IPS-NIHi7 (cell line): ENCODE measurements around the gene CERS6.
"Not testable (repeated sequence)": the region's sequence is repeated elsewhere in the genome, so short reads cannot be mapped to it uniquely, and the experiment has no call there.

Experiments
- DNase-seq: peaks from one replicate; pipeline ENCODE4 v3.0.0; 2012; ENCODE audit warnings: mixed read lengths; ENCODE audit errors: extremely low spot score

CERS6 gene

DNA sequence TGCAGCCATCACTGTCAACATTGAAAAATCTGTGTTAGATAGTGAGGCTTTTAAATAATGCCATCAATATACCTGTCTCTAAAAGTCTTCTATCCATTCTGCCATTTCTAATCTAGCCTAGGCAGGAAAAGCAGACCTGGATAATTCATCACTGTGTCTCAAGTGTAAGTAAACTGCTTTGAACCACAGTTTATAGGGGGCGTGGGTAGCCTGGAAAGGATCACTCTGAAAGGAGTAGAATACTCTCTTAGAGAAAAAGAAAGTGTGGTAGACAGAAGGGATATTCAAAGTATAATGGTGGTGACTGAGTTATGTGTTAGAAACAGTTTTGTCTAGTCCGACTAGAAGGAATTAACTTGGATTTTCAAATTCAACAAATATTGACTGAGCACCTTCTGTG is 40.8 kb downstream of the CERS6 start:
- DNase-seq: no peak

DNA sequence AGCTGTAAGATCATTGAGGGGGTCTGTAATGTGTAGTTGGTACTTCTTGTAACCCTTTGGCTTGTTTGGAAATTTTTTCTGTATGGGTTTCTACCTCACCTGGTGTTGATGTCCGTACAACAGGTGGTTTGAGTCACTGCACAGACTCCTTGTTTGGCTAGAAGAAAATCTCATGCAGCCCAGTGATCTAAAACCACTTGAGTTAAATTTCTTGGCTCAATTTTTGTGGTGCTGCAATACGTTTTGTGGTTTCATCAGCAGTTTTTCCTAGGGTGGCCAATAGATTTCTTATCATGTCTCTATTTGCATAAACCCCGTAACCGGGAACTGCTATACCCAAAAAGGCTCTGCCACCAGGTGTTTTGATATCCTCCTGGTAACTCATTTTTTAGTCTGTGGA is 43.4 kb downstream of the CERS6 start:
- no peak for DNase-seq

DNA sequence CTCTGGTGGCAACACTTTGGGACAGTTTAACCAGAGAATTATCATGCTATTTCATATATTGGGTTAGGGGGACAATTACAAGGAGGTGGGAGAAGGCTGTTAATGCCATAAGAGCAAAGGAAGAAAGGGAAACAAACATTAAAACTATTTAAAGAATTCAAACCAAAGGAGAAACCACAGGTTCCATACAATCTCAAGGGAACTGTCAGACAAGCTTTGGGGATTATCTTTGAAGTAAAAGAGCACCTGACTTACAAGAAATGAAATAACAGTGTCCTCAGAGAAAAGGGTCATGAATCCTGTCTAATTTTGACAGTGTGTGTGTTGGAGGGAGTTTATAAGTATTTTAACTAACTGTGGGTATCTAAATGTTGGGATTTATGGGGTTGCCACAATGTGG is 44.4 kb downstream of the CERS6 start:
- DNase-seq: no peak

DNA sequence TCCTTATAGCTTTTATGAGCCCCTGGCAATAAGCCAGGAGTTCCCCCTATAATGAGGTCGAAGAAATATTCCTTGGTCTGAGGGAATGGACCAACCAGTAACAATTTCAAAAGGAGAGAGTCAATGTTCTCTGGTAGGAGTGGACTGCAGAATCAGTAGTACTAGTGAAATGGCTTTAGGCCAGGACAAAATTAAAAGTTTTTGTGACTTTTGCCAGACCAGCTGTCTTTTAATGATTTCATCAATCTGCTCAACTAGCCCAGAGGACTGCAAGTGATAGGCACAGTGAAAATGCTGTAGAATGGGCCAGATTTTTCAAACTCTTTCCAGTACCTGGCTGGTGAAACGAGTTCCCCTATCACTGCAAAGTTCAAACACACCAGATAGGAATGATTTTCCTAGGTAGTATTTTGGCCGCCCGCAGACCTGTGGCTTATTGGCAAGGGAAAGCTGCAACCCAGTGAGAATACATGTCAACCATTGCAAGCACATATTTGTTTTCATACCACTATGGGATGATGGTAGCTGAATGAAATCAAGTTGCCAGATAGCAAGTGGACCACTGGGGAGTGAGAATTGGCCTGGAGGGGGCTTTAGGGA is 45.5 kb downstream of the CERS6 start:
- DNase-seq: no peak

DNA sequence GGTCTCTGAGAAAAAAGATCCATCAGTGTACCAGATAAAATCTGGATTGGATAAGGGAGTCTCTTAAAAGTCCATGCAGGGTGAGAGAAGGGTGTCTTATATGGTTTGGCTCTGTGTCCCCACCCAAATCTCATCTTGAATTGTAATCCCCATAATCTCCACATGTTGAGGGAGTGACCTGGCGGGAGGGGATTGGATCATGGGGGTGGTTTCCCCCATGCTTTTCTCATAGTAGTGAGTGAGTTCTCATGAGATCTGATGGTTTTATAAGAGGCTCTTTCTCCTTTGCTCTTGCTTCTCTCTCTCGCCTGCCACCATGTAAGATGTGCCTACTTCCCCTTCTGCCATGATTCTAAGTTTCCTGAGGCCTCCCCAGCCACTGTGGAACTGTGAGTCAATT is 46.8 kb downstream of the CERS6 start:
- DNase-seq: not testable (repeated sequence)

DNA sequence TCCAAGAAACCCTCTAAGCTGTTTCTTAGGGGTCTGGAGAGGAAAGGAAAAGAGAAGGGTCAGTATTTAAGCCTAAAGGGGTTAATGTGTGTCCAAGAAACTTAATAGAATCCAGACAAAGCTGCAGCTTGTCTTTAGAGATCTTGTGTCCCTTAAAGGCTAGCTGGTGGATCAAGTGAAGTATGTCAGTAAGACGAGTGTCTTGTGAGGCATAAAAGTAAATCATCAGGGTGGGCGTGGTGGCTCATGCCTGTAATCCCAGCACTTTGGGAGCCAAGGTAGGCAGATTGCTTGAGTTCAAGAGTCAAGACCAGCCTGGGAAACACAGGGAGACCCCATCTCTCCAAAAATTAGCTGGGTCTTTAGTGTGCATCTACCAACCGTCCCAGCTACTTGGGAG is 47.8 kb downstream of the CERS6 start:
- no peak for DNase-seq

DNA sequence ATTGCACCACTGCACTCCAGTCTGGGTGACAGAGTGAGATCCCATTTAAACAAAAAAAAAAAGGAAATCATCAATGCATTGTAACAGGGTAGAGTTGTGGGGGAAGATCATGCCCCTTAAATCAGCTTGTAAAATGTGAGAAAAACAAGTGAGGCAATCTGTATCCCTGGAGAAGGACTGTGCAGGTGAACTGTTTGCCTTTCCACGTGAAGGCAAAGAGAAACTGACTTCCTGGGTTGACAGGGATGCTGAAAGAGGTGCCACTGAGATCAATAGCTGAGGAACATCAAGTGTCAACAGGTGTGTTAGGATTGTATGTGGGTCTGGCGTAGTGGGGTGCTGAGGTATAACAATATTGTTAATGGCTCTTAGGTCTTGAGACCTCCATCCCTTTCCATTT is 48.3 kb downstream of the CERS6 start:
- DNase-seq: no peak

DNA sequence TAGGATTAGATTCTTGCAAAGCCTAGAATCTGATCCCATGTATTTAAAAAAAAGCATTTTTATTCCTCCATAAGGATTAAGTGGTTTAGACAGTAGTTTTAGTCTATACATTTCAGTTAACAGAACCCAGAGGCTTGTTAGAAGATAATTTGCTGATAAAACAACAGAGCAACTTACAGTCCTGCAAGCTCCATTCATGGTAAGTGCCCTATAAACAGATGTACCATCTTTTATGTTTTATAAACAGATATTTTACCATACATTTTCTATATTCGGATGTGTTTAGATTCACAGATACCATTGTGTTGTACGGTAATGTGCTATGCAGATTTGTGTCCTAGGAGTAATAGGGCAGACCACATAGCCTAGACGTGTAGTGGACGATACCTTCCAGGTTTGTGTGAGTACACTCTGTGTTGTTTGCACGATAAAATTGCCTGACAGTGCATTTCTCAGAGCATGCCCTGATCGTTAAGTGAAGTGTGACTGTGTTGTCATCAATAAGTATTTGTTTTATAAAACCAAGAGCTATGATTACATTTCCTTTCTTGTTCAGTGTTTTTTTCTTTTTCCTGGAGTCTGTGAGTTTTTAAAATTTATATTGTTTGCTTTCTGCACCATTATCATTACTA is 54.2 kb downstream of the CERS6 start:
- no peak for DNase-seq

DNA sequence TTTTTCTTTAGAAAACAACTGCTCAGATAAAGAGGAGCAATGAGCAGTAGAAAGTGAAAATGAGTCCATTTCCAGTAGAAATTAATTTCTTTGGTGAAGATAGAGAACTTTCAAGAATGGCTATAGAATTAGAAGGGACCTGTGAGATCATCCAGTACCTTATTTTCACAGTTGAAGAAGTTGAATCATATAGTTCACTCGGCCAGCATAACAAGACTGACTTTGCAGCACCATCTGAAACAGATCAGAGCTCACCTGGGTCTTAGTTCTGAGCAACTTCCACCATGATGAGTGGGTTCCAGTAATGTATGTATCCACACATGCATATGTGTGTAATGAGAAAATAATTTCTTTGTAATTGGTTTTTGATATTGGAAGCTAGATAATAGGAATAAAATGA is 58.6 kb downstream of the CERS6 start:
- no peak for DNase-seq

DNA sequence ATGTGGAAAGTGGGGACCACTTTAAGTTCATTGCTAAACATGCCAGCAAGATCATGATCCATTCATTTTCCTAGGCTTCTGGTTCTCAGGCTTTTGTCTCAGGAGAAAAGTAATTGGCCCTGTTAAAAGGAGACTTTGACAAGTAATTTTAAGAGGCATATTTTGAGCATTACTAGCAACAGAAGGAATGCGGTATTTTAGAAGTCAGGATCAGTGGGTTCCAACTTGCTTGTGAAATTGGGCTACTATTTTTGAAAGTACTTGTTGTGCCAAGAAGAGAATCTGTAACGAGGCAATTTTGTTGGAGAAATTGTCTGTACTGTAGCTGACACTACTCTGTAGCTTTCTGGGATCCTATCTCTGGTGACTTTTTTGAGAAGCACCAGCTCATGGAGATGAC is 59.4 kb downstream of the CERS6 start:
- DNase-seq: no peak

DNA sequence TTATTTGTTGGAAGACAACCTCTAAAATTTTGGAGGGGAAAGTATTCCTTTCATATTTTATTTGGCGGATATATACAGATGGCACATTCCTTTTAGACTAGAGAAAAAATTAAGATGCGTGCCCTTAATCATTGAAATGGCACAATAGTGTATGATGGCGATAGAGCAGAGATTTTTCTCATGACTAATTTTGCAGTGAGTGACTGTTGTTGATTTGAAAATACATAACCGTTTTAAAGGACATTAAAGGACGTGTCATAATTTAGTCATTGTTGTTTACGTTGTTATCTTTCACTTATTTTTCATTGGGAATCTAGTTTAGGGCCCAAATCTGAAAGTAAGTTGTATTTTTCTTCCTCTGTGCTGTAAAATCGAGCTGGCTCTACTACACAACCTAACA is 61.7 kb downstream of the CERS6 start:
- no peak for DNase-seq

DNA sequence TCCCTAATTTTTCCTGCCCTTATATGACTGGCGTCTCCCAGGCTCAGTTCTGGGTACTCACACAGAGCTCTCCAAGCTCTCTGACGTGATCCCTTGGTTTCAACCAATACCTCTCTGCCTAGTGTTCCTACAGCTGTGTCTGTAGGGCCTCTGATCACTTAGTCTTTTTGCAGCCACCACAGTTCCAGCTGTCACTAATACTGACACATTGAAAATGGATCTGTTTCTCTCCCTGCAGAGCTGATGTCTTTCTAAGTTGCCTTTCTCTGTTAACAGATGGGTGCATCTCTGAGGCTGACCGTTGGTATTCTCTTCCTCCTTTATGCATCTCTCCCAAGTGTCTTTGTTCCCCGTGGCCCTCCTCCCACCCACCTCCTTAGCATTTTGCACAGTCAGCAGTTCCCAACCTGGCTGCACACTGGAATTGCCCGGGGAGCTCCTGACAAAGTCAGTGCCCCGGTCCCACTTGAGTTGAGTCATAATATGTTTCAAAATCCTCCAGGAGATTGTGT is 62.5 kb downstream of the CERS6 start:
- DNase-seq: peak; percentile 20

DNA sequence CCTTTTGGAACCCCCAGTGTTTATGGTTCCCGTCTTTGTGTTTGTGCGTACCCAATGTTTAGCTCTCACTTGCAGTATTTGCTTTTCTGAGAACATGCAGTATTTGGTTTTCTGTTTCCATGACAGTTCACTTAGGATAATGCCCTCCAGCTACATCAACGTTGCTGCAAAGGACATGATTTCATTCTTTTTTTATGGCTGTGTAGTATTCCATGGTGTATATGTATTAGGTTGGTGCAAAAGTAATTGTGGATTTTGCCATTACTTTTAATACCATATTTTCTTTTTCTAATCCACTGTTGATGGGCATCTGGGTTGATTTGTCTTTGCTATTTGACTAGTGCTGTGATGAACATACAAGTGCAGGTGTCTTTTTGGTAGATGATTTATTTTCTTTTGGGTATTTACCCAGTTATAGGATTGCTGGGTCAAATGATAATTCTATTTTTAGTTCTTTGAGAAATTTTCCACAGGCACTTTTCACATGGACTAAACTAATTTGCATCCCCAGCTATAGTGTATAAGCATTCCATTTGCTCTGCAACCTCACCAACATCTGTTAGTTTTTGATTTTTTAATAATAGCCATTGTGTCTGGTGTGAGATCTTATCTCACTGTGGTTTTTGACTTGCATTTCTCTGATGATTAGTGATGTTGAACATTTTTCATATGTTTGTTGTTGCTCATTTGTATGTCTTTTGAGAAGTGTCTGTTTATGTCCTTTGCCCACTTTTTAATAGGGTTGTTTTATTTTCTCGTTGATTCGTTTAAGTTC is 63.6 kb downstream of the CERS6 start:
- no peak for DNase-seq

DNA sequence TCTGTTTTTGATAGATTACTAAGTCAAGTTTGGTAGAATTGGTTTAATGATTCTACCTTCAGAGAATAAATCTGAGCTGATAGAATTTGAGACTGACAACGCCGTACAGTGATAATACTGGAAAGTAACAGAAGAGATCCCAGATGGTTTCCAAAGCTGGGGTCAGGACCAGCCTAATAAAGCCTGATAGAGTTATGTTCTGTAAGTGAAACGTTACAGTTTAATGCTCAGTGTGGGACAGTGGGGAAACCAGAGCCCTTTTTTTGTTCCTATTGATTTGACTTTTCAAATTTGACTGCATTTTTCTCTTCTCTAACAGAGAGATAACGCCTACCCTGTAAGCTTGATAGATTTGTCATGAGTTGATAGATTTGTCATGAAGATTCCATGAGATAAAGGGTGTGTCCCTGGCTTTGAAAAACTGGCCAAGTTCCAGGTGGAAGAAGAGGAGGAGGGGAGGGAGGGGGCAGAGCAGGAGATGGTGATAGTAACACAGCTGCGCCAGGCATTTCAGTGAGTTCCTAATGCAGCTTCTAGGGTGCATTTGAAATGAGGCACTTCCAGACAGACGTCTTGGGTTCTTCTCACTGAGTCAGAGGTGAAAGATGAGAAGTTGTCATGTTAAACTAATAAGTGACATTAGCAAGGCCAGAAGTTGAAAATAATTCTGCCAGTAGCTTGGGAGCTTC is 65.1 kb downstream of the CERS6 start:
- DNase-seq: no peak

DNA sequence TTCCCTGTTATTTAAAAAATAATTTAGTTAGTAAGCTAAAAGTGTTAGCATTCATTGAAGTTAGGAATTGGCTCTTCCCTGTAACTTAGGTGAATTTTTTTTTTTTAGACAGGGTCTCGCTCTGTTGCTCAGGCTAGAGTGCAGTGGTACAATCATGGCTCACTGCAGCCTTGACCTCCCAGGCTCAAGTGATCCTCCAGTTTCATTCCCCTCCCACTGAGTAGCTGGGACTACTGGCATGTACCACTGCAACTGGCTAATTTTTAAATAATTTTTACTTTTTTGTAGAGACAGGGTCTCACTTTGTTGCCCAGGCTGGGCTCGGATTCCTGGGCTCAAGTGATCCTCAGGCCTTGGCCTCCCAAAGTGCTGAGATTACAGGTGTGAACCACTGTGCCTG is 66.4 kb downstream of the CERS6 start:
- DNase-seq: no peak

DNA sequence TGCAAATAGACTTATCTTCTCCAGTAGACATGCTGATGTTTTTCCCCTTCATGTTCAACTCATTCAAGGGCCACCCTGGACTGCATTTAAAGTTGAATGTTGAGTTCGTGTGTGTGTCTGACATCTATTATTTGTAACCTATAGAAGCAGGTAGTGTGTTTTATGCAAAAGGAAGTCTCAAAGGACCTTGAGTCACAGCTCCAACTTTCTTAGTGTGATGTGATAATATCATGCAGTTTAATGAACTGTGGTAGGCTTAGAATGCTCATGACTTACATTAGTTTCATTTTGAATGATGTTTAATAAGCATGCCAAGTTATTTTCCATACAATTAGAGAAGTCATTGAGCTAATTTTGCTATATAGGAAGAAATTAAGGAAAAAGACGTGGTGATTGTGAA is 67.9 kb downstream of the CERS6 start:
- DNase-seq: no peak

DNA sequence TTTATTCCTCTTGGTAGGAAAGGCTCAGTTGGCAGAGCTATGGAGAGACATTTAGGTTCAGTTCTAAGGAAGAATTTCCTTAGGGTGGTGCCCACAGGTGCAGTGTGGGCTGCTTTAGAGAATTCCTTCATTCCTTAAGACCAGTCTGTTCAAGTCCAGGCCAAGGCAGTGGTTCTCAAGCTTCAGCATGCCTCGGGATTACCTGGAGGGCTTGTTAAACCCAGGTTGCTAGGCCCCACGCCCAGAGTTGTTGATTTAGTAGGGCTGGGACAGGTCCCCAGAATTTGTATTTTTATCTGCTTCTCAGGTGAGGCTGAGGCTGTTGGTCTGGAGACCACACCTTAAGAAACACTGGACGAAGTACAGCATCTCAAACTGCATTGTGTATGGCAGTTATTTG is 68.9 kb downstream of the CERS6 start:
- no peak for DNase-seq

DNA sequence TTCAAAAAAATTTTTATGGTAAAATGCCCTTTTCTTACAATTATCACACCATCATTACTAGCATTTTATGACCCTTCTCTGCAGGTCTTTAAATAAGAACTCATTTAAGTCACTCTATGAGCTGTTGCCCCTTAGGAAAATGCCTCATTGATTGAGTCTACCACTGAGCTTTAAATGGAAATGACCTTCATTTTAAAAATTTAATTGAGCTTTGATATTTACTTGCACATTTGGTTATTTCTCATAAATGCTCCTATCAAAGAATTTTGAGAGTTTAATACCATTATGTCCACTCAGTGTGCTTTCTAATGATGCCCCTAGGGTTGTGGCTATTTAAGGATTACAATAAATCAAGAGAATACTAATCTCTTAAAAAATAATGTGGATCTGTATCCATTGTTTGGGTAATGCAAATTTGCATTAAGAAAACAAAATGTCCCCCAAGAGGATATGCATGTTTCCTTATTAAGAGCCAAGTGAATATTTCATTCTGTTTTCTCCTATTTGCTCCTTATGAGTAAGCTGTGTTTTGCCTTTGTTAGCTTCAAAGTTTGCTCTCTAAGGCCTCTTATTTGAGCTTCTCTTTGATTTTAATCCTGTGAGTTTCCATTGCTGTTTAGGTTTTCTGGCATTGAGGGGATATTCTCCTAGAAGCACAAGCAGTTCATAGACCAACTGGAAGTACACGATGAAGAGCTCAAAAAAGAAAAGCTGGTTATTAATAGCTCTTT is 69.8 kb downstream of the CERS6 start:
- DNase-seq: no peak

DNA sequence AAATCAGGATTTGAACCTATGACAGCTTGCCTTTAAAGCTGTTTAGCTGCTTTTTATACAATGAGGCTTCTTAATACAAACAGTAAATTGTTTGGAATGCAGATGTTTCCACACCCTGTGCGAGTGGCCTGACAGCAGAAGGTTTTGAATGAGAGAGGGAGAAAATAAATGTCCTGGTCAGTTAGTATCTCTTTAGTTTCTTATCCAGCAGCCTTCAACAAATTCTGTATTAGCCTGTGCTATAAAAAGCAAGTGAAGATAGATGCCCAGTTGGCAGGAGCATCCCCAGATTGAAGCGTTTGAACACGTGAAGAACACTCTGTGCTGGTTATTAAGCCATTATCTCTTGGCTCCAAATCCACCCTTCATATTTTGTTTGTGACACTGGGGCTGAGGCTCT is 70.6 kb downstream of the CERS6 start:
- no peak for DNase-seq

DNA sequence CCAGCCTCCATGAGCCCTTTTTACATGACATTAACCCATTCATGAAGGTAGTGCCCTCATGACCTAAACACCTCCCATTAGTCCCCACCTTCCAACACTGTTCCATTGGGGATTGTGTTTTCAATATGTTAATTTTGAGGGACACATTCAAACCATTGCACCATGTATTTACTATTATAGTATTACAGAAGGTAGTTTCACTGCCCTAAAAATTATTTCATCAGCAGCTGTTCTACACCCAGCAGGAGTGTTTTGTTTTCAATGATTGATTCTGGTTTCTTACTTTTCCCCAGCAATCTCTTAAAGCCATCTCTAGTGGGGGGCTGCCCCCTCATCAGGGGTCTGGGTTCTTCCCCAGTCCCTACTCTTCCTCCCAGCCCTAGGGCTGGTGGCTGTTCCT is 71.9 kb downstream of the CERS6 start:
- DNase-seq: no peak

DNA sequence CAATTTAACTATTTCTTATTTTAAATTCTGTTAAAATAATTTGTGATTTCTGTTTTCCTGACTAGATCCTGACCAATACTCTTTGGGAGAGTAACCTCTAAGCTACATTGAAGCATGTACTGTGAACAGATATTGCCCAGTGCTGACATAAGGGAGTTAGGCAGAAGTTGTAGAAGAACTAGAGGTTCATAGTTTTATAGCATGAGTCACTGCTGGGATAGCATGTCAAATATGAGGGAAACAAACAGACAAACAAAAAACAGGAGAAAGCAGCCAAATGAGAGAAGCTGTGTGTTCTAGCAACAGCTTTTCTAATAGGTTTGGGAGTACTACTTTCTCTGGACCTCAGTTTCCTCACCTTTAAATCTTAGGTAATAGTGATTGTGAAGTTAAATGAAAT is 72.4 kb downstream of the CERS6 start:
- DNase-seq: no peak
